HepG2 (cell line): ENCODE measurements around the gene COMMD2.

Experiments used
- ARID2 ChIP-seq: sonication (generic); formaldehyde crosslinking; IDR thresholded peaks from 2 replicates; pipeline ENCODE4 v1.8.1; 2022; ENCODE audit warnings: mild to moderate bottlenecking, missing genetic modification reagents, borderline replicate concordance
- GABPA ChIP-seq, 2 experiments: IDR thresholded peaks; 2 replicates each; pipeline ENCODE4 v1.6.1; 2011 to 2016; ENCODE audit warnings: low read depth in 2 of 2, low read length in 1 of 2, missing biosample characterization in 1 of 2, missing genetic modification characterization in 1 of 2

- TF ChIP-seq ARID2 (no peak), GABPA (IDR thresholded peaks at IDR 0.05; ENCODE audit: low read depth, low read length) (no peak), GABPA (CRISPR knock-in tag; IDR thresholded peaks at IDR 0.05; ENCODE audit: low read depth) (no peak)
Measured at GRCh38 chr3:149777414-149778214, 25.3 kb upstream of the COMMD2 start.
